Ammon's horn (tissue), 1 donor: Measurements from ENCODE around the gene C1orf122.

ENCODE experiments used
- DNase-seq: peaks from one replicate; pipeline ENCODE4 v3.0.0-alpha.2; 2016; ENCODE audit warnings: low spot score

C1orf122 gene

GRCh38 chr1:37797750-37798345 is 9.7 kb upstream of the C1orf122 start:
- no peak for DNase-seq

DNA sequence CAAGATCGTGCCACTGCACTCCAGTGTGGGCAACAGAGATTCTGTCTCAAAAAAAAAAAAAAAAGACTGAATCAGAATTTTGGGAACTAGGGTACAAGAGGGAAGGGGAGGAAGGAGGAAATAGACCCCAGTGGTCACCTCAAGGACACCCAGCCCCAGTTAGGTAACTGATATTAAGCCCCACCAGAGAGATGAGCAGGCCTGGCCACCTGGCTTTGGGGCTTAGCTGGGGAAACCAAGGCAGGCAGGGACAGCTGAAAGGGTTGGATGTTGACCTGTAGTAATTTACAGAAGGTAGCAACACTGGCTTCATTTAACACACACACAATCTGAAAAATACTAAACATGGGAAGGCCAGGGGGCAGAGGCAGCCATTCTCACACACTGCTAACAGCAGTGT is 5.2 kb upstream of the C1orf122 start:
- no peak for DNase-seq

DNA sequence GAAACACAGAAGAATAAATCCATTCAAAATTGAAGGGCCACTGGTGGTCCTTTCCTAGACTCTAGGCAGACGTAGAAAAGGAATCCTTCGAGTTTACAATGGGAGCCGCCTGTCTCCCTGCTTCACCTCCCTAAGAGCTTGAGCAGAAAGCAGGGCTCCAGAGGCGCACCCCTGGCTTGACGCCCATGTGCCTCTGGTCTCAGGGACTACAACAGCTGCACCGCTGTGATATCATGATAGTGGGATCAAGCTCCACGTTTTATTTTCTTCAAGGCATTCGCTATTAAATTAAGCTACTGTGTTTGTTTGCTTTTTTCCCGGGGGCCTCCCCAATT is 403 bp upstream of the C1orf122 start:
- no peak for DNase-seq

GRCh38 chr1:37808369-37809319 is 1.1 kb downstream of the C1orf122 start:
- DNase-seq, result peak; percentile 95

- no peak for DNase-seq
Observed at GRCh38 chr1:37809942-37810341, 2.4 kb downstream of the C1orf122 start.

DNA sequence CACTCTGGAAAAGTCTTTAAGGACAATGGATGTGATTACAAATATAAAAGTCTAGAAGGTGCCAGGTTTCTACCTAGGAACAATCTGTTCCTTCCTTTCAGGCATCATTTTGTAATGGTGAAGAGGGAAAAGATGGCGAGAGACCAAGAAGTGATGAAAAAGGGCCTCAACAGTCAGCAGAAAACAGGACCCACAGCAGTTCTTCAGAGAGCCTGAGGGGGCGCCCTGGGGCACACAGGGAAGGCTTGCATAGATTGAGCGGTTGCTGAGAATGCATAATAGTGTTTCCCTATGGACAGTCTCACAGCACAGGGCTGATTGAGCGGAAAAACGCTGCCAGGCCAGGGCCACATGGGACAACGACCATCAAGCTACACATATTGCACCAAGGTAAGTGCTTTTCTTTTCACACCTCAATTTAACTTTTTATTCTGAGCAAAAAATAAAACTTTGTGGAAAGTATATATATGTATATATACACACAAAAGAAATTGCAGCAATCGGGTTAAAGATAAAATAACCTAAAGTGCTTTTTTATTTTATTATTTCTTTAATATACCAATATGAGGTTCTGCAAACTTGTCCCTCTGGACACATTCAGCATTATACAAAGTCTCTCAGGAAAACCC is 3.6 kb downstream of the C1orf122 start:
- DNase-seq, result peak; percentile 76

- DNase-seq, result no peak
Observed at GRCh38 chr1:37813529-37814145, 6.0 kb downstream of the C1orf122 start.

DNA sequence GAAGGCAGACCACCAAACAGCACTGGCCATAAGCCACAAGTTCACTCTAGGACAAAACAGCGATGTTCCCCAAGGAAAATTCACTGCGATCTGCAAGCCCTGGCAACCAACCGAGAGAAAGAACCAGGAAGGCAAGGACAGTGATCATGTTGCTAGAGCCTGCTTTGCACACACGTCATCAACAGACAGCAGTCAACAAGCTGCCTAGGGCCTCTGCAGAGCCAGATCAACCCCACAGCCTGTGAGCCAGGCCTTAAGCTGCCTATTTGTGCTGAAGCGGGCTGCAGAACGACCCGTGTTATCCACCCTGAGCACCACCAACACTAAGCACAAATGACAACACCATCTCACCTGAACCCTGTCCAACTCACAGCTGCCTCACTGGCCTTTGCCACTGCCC is 6.7 kb downstream of the C1orf122 start:
- peak; percentile 86 for DNase-seq

DNA sequence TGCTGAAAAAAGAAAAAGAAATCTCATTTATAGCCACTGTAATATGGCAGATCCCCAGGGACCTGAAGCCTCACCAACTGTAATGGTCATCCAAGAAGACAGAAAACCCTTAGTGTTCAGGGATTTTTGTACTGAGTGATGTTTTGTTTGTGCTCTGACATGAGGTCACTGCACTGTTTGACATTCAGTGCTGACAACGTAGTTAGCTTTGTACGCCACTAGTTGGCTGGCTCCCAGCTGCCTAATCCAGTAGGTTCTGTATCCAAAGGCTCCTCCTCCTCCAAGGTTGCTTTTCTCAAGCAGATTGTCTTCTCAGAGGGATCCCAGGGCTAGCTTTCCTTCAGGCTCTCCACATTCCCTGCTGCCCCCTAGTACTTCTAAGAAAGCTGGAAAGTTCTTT is 9.9 kb downstream of the C1orf122 start:
- DNase-seq, result peak; percentile 80

DNA sequence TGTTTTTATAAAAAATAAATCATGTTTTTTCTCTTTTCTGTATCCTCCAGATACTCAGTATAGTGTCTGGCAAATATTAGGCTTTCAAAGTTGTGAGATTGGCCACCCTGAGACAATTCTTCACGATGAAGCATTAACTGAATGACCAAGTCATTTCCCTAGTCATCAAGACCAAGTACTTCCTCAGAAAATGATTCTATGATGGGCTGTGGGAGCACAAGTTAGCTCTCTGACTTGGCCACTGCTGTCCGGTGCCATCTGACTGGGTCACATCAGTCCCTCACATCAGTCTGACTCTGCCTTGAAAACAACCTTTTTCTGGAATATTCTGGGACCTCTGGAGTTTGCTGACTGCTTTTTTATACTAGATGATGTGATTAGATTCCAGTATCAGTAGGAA is 13.9 kb downstream of the C1orf122 start:
- DNase-seq, result no peak

DNA sequence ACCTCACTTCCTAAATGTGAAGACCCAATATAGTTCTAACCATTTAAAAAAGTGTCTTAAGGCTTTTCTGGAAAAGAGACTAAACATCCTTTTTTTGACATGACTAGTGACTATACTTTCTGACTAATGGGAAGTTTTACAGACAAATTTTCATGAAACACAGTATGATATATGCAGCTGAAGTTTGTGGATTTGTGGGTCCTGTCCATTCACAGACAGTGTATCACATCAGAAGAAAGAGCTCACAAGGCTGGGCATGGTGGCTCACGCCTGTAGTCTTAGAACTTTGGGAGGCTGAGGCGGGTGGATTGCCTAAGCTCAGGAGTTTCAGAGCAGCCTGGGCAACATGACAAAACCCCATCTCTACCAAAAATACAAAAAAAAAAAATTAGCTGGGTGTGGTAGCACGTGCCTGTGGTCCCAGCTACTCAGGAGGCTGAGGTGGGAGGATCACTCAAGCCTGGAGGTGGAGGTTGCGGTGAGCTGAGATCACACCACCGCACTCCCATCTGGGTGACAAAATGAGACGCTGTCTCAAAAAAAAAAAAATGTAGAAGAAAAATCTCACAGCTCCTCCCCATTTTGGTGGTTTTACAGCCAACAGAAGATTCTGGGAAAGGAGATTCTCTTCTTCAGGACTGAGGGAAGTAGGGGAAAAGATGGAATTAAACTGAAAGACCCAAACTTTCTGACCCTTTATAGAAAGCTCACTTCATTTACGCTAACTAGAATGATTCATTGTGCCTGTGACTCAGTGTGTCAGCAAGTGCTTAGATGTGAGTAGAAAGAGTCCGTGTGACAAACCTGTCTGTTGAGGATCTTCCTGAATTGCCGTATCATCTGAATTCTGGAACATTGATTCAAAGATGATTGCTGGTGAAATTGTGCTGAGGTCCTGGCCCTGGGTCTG is 15.6 kb downstream of the C1orf122 start:
- no peak for DNase-seq

- no peak for DNase-seq
Observed at GRCh38 chr1:37824001-37824400, 16.4 kb downstream of the C1orf122 start.

- no peak for DNase-seq
Observed at GRCh38 chr1:37825506-37825905, 17.9 kb downstream of the C1orf122 start.

DNA sequence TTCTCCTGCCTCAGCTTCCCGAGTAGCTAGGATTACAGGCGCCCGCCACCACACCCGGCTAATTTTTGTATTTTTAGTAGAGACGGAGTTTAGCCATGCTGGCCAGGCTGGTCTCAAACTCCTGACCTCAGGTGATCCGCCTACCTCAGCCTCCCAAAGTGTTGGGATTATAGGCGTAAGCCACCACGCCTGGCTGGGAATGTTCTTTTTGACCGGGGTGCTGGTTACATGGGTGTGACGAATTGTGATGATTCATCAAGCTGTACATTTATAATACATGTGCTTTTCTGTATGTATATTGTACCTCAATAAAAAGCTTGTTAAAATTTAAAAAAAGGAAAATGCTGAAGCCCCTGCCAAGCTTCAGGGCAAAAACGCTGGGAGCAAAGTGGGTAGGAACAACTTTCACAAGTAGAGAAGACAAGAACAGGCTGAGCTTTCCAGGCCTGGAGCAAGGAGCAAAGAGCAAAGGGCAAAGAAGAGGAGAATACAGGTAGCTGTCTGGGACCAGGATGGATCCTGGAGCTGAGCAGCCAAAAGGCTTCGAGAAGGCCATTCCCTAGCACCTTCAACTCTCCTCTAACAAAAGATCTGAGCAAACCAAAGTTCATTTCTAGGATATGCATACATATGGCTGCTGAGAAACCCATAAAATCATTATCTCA is 21.0 kb downstream of the C1orf122 start:
- DNase-seq, result no peak

DNA sequence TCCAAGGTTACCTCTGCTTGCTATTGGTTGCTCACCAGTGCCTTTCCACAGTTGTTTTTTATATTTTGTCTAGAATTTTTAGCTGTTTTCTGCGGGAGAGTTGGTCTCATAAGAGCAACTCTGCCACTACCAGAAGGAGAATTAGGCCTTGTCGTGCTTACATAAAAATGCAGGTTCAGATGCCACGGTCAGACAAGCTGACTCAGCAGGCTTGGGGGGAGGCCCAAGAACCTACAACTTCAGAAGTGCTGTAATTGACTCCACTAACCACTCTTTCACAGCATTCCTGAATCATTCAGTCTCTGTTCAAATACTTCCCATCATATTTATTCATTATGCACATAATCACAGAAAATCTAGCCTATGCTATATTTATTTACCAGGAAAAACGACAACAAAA is 23.5 kb downstream of the C1orf122 start:
- no peak for DNase-seq

DNA sequence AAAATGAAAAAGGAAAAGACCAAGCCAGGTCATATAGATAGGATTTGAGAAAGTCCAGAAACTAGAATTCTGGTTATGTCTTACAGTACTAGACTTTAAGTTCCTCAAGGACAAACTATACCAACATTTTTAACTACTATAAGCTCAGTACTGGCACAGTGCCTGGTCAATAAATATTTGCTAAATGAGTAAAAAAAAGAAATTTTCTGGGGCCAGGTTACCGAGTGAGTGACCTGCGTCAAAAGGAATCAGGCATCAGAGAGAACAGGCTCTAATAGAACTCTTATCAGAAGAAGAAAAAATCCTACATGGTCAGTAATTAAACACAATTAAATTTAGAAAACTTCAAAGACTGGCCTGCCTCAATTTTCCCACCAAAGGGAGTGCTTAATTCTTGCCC is 24.2 kb downstream of the C1orf122 start:
- DNase-seq, result no peak

GRCh38 chr1:37836788-37837187 is 29.2 kb downstream of the C1orf122 start:
- no peak for DNase-seq

GRCh38 chr1:37839676-37840075 is 32.1 kb downstream of the C1orf122 start:
- DNase-seq, result no peak

DNA sequence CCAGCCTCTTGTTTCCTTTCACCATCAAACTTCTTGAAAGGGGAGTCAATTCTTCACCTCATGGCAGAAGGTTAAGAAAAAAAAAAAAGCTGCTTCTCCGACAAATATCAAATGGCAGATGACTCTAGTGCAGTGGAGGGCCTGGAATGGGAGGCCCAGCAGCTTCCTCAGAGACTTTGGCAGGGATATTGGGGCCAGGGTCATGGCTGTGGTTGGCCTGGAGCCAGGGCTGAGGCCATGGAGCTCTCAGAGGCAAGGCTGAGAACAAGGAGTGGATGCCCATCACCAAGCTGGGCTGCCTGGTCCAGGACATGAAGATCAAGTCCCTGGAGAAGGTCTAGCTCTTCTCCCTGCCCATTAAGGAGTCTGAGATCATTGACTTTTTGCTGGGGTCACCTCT is 33.1 kb downstream of the C1orf122 start:
- DNase-seq, result no peak

GRCh38 chr1:37841652-37842051 is 34.1 kb downstream of the C1orf122 start:
- no peak for DNase-seq

DNA sequence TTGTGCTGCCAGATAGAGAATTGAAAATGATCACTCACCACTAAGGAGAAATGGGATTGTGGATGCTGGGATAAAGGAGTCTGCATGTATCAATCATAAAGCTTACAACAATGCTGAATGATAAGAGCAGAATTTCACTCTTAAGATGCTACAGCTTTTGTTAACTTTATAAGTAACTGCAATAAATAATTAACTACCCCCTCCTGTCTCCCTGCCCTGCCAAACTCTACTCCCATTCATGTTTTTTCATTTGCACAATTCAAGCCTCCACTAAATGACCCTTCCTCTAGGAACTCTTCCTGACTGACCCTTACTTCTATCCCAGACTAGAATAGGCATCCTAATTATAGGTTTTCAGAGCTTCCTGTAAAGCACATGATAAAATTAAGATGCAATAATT is 36.9 kb downstream of the C1orf122 start:
- no peak for DNase-seq
